Activated naive CD8-positive, alpha-beta T cell treated with anti-CD3 and anti-CD28 coated beads, Interleukin-2, amount 50 U/mL, for 16 hours (primary cell): ENCODE measurements around the gene OR2T27.
"Not testable (repeated sequence)": the region's sequence is repeated elsewhere in the genome, so short reads cannot be mapped to it uniquely, and the experiment has no call there.

Experiments used
- DNase-seq: peaks from one replicate; pipeline ENCODE4 v3.0.0-alpha.2; 2020; ENCODE audit warnings: low read depth, low spot score

Gene OR2T27, protein sequence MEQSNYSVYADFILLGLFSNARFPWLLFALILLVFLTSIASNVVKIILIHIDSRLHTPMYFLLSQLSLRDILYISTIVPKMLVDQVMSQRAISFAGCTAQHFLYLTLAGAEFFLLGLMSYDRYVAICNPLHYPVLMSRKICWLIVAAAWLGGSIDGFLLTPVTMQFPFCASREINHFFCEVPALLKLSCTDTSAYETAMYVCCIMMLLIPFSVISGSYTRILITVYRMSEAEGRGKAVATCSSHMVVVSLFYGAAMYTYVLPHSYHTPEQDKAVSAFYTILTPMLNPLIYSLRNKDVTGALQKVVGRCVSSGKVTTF

GRCh38 chr1:248655354-248655753, at the start of gene OR2T27:
OR2T27 (minus strand) TSS chr1:248655528; CDS start chr1:248650884, 4,644 bp downstream.
- not testable (repeated sequence) for DNase-seq

- DNase-seq: no peak
These were observed 49.3 kb upstream of the OR2T27 start for GRCh38 chr1:248704606-248705005.

DNA sequence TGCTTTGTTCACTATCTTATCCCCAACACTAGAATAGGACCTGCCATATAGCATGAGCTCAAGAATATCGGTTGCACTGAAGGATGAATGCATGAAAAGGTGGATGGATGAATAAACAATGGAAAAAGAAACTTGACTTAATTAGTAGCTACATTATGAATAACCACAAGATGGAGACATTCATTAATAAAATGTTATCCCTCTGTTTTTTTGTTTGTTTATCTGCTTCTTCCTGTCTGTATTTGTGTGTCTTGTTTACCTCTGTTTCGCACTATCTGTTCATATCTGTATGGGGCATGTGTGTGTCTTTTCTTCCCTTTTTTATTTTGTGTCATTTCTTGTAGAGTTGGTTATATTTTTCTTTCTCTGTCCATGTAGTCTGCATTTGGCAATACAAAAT, 48.3 kb upstream of the OR2T27 start:
- no peak for DNase-seq

GRCh38 chr1:248702714-248703113, 47.4 kb upstream of the OR2T27 start, which contains the start of gene OR14I1:
OR14I1 (minus strand) TSS chr1:248702766.
- no peak for DNase-seq

DNA sequence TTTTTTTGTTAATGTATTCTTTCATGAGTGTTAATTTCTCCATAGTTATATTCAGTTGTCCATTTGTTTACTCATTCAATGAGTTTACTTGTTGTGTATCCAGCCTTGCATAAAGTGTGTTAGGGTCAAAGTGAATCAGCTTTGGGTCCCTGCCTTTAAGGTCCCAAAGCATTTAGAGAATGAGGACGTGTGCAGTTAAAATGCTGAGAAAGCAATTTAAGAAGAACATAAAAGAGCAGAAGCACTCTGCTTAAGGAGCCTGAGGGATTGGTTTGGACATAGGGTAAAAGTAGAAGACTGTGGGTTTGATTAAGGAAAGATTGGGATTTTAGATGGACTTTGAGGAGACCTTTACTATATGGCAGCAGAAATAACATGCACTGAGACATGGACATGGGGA, 43.8 kb upstream of the OR2T27 start:
- no peak for DNase-seq

DNA sequence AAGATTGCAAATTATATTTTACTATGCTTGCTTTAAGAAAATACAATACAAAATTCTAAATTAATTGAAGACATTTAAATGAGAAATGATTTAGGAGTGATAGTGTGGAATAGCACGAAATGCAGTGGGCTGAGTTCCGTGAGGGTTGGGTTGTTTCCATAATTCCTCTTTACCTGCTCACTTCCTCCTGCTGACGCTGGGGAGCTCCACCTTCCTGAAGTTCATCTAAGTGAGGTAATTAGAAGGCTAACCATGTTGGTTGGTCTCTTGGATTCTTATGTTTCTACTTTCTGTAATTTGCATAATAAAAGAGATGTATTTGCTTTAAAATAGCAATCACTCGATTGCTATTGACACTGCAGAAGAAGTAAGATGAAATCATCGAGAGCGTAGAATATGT, 42.6 kb upstream of the OR2T27 start:
- no peak for DNase-seq

DNA sequence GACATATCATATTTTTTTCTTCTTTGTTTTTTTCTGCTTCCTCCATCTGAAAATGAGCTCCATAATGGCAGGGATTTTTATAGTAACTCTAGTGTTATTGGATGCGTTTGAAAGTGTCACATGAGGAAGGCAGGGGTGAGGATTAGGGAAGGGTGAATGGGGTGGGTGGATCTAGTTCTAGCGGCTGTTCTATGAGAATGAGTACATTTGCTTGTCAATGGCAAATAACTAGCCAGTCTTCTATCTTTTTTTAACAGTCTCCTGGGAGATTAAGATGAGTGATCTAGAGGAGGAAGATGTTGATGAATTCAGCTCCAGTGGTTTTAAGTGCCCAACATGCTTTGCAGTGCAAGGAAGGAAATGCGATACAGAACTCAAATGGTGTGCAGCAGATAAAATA, 41.4 kb upstream of the OR2T27 start:
- DNase-seq: no peak

DNA sequence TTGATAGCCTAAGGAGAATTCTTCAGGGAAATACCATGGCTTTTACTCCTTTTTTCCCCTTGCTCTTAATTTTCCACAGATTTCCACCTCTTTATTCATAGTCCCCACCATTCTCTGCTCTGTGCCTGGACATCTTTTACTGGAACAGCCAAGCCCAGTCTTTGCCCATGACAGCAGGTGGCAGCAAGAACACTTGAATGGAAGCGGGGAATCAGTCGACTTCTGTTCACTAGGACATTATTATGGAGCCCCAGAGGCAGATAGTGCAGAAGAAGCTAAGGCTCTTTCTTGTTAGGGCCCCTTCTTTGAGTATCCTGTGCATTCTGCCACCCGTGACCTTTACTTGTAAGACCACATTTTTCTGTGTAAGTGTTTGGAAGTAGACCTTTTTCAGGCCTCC, 40.9 kb upstream of the OR2T27 start:
- no peak for DNase-seq

DNA sequence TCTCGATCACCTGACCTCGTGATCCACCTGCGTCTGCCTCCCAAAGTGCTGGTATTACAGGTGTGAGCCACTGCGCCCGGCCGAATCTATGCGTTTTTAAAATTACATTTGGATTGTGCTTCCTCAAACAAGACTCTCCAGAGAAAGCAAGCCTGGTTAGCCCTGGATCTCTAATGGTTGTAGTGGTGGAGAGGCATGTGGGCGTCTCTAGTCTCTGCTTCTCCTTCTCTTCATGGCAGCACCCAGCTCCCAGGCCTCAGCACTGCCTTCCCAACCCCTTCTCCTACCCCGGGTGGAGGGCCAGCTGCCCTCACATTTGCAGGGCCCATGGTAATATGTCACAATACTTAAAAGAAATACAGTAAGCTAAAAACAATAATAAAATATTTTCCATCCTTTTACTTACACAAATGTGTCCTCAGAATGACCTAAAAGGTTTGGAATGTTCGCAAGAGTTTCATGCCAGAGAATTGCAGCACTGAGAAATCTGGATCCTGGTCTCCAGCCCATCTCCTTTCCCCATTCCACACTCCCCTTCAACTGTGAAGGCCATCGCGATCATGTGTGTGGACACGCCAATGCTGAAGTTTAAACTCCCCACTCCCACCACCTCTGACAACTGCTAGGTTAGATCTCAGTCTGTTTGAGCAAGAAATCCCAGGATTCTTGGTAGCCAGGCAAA, 40.3 kb upstream of the OR2T27 start:
- no peak for DNase-seq

DNA sequence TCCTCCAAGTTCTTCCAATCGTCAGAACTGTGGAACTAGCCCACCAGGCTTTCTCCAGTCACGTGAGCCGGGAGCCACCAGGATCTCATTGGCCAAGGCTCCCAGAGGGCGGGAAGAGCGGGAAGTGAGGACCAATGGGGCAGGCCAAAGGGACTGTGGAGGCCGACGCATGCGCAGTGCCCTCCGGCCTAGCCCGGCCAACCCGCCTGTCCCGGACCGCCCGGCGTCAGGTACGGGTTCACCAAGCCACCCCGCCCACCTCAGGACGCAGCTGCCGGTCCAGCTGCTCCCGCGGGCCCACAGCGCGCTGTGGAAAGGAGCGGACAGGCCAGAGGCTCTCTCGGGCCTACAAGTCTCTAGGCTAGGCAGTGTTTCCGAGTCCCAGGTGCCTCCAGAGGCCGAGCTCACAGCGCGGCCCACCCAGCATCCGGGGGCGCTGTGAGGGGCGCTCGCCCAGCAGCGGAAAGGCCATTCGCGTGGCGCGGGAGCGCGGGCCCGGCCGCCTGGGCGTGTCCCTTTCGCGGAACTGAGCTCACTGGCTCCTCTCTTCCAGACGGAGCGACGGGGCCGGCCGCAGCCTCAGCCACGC, 36.3 kb upstream of the OR2T27 start:
- DNase-seq: no peak

GRCh38 chr1:248688527-248689298, 33.4 kb upstream of the OR2T27 start:
- DNase-seq: no peak

DNA sequence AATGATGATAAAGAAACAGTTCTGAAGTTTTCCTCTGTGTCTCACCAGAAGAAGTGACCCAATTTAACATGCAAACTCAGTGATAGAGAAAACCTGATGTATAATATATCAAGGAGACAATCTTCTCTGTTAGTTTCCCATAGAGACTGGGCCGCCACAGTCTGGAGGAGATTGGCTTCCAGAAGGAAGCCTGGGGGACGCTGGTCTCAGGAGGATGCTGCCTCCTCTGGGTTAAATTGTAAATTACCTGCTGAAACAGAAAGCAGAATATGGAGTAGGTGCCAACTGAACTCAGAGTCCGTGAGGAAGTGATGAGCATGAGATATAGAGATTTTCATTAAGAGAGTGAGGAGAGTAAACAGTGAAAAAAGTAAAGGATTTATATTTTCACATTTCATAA, 31.5 kb upstream of the OR2T27 start:
- DNase-seq: no peak

GRCh38 chr1:248681651-248682050, 26.3 kb upstream of the OR2T27 start:
- no peak for DNase-seq

DNA sequence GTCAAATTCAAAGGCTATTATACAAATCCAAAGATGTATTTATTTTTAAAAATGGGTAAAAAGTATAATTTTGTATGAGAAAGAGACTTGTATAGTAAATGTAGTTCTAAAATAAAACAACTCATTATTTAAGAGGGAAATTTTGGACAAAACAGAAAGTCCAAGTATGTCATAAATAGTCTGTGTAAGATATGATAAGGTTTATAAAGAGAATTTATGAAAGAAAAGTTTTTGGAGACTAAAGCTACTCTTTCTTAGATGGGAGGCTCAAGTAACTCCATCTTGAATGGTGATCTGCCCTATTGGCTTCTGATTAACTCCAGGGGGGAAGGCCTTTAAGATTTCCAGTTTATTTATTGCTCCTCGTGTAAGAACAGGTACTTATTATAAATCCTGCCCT, 14.7 kb upstream of the OR2T27 start:
- DNase-seq: no peak

DNA sequence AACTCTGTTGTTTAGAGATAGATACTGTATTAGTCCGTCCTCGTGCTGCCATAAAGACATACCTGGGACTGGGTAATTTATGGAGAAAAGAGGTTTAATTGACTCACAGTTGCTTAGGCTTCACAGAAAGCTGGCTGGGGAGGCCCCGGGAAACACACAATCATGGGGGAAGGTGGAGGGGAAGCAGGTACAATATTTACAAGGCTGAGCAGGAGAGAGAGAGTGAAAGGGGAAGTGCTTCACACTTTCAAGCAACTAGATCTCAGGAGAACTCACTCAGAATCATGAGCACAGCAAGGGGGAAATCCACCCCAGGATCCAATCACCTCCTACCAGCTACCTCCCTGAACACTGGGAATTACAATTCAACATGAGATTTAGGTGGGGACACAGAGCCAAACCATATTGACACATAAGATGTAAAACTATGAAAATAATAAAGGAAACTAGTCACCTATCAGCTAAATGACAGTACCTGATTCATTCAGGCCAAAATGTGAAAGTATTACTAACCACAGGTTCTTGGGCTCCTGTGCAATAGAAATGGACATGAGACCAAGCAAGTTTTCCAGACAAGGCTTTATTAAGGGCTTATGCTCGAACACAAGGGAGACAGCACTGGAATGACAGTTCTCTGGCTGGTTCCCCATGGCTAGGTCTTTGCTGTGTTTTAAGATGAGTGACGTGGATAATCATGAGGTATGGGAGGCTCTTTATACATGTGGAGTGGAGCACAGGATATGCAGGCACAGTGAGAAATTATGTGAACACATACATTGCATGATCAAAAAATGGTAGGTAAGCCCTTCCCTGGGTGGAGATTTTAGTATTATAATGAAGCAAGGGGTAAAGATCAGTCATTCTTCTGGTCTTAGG, 8.4 kb upstream of the OR2T27 start:
- not testable (repeated sequence) for DNase-seq

DNA sequence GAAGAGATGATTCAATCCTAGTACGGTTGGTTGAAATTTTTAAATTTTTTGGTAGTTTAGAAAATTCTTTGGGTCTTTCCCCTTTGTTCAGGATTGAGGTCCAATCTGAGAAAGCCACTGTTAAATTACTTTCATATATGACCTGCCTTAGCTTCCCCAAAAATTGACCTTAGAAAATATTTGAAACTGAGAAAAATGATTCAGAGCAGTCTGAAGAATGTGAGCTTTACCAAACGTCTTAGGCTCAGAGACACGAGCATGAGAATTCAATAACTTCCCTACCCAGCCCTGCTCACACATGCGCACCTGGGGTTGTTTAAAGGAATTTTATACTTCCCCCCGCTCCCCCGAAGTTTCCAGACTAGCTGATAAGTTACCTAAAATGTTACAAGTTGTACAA, 1.5 kb upstream of the OR2T27 start:
- not testable (repeated sequence) for DNase-seq

DNA sequence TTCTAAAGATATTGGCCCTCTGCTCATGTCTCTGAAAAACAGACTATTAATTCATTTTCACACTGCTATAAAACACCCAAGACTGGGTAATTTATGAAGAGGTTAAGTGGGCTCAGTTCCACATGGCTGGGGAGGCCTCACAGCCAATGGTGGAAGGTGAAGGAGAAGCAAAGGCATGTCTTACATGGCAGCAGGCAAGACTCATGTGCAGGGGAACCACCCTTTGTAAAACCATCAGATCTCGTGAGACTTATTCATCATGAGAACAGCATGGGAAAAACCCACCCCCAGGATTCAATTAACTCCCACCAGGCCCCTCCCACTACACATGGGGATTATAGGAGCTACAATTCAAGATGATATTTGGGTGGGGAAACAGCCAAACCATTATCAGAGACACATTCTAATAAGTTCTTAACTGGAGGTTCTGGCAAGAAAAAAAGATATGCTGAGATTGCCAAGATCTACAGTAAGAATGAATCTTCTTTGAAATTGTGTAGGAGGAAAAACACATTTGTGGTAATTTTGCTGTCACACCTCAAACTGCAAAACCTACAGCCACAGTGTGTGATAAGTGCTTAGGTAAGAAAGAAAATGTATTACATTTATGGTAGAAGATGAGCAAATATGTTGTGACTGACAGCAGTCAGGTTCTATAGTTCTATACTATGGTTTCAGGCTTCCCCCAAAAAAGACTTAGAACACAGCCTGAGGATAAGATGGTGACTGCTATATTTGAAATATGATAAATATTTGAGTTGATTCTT, 6.4 kb downstream of the OR2T27 start:
- DNase-seq: not testable (repeated sequence)

DNA sequence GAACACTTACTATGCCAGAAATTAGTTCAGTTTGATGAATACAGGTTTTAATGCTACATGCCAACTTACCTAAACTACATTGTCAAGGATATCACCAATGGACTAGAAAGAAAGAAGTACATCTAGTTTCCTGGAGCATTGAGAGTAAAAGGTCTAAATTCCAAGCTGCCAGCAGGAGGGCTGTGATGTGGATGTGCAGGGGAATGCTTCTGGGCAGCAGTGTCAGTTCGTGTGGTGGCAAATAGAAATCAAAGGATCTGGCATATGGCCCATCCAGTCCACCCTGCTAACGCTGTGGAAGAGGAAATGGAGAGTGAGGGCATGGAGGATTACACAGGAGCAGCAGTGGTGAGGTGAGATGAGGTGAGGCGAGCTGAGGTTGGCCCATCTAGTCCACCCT, 10.2 kb downstream of the OR2T27 start, which contains the start of gene OR2T35:
OR2T35 (minus strand) TSS at position 101 of the 400 bp plus-strand sequence. CDS start 6,020 bp downstream, outside the sequence.
- not testable (repeated sequence) for DNase-seq

DNA sequence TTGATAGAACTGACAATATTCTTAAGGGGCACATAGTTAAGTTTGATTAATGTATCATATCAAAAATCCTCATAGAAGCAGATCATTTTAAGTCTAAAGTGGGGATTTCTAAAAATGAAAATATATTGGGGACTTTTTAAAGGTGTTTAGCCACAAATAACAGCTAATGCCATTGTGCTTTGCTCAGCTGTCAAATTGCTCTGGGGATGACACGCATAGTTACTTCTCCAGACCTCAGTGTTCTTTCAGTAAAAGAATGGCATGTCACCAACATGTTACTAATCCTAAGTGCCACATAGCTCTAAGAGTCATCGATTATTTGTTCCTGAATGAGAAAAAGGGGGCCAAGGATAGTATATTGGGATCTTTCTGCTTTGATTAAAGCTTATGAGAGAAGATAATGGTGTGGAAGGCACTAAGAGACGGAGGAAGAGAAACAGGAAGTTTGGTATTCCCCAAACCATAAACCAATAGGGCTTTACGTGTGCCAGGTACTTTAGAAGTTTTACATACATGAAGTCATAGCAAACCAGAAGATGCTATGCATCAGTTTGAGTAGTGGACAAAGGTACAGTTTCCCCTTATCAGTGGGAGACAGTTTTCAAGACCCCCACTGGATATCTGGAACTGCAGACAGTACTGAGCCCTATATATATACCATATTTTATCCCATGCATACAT, 12.2 kb downstream of the OR2T27 start:
- DNase-seq: not testable (repeated sequence)

DNA sequence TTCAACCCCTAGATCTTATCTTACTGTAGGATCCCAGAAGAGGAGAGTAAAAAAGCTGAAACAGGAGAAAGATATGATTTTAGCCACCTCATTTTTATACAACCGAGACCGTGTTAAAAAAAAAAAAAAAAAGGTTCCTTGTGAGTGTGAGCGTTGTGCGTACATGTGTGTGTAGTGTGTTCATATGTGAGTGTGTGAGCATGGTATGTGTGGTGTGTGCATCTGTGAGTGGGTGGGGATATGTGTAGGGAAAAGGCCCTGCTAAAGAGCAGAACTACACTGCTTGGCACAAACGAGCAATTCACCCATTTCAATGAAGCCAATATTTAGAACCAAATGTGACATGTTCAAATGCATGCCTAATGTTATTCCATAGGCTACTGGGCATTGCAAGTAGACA, 13.7 kb downstream of the OR2T27 start:
- not testable (repeated sequence) for DNase-seq
